NCI-H460 (cell line): ENCODE data around the gene HGFAC. TPM values are rescaled to one million over a fixed set of nuclear protein-coding genes. Genes with fewer than 3 reads are reported as not detected.

Experiments
- DNase-seq: peaks from one replicate; pipeline ENCODE4 v3.0.0-alpha.2; 2016; ENCODE audit warnings: low read depth; ENCODE audit errors: extremely low read depth
- total RNA-seq: library from RNA; depleted of rRNA; stranded (reverse); fragments of >200 nt; shearing (Covaris generic); gene quantifications from 2 replicates; pipeline ENCODE4 v1.2.3, GENCODE V29; 2014

The HGFAC gene
- total RNA-seq, 1 experiment from 2014 or later: not detected

DNA sequence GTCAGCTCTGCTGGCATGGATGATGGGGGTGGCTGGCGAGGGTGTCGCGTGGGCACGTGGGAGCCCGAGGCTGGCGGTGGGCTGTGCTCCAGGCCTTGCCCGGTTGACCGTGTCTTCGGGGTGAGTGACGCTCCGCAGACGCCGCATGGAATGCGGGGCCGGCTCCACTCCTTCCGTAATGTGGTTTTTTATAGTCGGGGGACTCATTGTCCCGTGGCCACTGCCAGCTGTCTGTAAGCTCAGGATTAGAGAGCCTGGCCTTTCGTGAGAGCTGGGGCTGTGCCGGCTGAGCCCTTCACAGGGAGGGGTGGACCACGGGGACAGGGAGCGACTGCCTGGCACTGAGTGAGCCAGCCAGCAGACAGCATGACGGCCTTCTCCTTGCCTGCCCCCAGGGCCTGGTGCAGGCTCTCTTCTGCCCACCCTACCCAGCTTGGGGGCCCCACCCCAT is 41.7 kb downstream of the HGFAC start:
- DNase-seq: no peak

DNA sequence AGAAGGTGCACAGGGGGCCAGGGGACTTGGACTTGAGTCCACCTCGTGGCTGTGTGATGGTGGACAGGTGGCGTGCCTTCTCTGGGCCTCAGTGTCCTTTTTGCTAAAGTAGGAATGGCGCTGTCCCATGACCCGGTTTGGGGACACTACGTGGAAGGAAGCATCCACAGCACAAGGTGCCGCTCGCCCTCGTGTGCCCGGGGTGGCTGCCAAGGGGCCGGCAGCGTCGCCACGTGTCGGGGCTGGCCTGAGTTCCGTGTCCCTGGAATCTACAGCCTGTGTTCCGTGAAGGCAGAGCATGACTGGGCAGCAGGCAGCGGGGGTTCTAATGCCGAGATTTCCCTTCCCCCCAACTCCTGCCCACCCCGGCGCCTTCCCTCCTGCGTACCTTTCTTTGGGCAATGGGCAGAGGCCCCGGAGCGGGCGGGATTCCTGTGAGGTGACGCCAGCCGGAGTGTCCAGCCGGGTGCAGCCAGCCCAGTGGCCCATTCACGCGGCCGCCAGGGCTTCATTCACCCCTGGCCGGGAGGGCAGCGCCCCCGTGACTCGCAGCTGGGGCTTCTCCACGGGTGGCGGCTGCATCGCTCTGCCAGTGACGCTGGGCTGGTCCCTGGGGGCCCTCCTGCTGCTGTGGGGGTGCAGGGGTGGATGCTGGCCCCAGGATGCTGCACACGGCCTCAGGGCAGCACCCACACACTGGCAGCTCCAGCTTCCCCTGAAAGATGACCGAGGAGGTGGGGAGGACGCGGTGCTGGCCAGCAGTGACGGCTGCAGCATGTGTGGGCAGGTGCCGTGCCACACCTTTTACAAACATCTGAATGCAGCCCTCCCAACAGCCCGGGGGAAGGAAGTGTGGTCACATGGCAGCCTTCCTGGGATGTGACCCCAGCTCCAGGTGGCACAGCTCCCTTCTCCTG is 42.5 kb downstream of the HGFAC start:
- peak; percentile 12 for DNase-seq

DNA sequence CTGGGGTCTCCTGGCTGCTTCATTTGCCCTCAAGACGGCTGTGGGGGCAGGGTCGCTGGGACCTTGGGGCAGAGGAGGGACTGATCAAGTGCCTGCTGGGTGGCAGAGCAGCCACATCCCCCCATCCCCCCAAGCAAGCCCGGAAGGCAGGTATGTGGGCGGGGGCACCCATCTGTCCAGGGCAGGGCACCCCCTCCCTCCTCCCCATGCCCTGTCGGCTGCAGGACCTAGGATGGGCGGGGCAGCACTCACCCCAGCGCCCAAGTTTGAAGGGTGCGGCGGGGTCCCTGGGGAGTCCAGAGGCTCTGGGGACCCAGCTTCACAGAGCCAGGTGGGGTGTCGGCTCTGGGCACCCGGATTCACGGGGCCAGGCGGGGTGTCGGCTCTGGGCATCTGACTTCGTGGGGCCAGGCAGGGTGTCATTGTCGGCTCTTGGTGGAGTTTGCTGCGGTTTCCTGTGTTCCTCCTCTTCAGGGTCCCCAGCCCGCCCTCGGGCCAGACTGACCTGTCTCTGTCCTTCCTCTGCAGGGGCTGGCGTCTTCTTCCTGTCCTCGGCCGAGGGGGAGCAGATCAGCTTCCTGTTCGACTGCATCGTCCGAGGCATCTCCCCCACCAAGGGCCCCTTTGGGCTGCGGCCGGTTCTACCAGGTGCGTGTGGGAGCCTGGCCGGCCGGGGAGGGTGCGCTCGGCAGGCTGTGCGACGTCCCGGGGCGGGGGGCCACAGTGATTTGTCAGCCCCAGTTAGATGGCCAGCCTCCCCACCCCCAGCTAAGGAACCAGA is 43.4 kb downstream of the HGFAC start:
- DNase-seq: no peak

DNA sequence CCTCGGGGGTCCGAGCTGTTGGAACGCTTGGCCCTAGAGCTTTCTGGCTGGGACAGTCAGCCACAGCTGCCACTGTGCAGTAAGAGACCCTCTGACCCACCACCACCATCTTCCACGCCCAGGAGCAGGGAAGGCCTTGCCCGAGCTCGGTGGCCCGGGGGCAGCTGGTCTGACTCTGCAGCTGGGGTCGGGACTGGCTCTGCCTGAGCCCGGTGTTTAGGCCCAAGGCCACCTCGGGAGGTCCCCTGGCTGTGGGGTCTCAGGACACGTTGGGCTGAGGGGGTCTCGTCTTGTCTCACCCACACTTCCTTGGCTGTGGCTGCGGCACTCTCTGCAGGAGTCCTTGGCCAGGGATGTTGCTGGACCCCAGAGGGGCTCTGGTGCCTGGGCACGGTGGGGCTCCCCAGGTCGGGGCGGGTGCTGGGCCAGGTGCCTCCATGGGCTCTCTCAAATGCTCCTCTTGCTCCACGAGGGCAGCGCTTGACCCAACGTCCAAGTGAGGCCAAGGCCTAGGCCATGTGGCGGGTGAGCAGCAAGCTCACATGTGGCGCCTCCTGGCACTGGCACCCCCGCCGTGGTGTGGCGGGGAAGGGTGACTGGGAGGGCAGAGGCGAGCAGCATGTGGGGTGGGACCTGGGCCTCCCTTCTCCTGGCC is 44.2 kb downstream of the HGFAC start:
- no peak for DNase-seq

DNA sequence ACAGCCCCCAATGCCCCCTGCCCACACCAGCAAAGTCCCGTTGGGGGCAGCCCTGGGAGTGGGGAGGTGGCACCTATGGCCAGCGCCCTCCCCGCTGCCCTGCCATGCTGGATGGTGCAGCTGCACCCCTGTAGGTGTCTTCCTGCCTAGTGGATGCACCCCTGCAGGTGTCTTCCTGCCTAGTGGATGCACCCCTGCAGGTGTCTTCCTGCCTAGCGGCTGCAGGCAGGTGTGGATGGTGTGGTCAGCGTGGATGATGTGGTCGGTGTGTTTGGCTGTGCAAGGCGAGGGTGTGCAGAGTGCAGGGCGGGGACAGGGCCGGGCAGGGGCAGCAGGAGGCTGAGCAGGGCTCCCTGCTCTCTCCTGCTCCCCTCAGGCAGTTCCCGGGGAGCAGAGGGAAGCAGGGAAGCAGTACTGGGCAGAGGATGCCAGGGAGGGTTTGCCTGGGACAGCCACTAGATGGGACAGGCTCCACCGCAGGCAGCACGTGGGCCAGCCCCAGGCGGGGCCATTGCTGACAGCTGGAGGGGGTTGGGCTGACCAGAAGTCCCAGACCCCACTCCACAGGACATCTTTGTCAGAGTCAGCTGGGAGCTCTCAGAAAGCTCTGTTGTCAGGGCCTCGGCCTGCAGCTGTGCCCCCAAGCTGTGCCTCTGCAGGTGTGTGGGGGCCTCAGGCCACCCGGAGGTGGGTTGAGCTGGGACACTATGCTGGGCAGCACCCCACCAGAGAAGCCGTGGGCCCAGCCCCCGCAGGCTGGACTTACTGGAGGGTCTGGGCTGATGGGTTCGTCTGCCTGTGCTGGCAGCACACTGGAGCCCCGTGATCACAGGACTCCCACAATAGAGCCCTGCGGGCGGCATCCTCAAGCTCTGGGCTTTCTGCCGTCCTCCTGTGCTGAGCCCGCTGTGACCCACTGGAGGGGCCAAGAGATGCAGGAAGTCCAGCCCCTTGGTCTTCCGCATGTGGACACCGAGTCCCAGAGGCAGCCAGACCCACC is 45.1 kb downstream of the HGFAC start:
- no peak for DNase-seq

DNA sequence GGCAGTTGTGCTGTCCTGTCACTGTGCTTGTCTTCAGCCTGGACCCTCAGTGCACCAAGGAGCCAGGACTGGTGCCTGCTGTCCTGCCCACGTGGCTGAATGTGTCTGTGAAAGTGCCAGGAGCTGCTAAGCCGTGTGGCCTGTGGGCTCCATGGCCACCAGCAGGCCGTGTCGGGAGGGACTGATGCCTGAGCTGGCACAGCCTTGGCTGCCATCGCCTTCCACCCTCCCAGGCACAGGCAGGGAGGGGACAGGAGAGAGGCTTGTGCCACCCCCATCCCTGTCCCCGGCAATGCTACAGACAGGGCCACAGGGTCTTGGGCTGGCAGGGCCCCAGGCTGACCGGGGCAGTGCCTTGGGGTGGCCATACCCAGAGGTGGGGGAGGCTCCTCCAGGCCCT is 46.1 kb downstream of the HGFAC start:
- DNase-seq: no peak

DNA sequence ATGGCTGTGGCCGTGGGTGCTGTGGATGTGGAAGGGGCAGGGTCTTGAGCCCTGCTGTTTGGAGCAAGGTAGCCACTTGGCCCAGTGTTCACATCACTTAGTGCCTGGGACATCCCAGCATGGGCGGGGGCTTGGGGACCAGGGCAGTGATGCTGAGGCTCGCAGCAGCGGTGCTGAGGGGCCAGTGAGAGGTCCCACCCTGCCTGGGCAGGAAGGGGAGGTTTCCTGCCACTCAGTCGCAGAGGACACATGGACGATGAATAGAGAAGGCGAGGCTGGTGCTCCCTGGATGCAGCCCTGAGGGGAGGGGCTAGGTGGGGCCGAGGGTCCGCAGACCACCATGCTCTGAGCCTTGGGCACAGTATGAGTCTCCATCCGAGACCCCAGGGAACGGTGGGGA is 47.1 kb downstream of the HGFAC start:
- no peak for DNase-seq

DNA sequence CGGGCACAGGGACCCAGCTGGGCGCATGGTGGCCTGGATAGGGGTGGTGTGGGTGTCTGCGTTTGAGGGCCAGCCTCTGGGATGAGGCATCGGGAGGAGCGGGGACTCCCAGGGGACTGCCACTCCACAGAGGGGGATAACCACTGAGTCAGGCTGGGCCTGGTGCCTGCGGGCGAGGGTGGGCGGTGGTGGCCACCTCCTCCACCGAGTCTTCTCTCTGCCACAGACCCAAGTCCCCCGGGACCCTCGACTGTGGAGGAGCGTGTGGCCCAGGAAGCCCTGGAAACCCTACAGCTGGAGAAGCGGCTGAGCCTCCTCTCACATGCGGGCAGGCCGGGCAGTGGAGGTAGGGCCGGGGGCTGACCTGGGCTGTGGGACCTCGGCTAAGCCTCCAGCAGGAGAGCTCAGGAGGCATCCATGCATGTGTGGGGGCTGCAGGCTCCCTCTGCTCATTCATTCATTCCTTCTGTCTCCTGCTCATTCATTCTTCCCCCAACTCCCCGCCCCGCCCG is 47.7 kb downstream of the HGFAC start:
- DNase-seq: no peak

DNA sequence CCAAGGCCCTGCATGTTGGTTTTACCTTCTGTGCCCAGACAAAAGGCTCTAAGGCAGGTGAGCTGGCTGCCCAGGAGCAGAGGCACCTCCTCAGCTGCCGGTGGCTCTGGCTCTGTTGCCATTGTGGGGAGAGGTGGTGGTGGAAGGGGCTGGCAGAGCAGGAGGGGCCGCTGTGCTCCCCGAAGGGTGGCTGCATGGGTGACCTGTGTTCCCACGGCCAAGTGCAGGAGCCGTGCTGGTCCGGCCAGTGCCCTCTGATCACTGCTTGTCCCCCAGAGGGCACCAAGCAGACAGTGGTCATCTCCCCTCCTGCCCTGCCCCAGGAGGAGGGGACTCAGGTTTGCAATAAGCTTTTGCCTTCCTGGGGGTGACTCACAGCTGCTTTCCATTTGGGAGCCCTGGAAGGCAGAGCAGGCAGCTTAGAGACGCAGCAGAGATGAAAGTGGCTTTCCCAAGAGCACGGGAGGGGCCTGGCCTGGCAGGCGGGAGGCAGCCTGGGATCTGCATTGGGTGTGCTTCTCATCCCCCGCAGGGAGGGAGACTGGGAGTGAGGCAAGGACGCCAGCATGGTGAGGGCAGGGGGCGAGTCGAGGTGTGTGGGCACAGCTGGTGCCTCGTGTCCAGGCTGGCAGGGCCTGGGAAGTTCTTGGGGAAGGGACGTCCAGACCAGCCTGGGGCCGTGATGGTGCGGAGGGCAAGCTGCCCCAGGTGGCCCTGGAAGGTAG is 50.1 kb downstream of the HGFAC start:
- DNase-seq: no peak

DNA sequence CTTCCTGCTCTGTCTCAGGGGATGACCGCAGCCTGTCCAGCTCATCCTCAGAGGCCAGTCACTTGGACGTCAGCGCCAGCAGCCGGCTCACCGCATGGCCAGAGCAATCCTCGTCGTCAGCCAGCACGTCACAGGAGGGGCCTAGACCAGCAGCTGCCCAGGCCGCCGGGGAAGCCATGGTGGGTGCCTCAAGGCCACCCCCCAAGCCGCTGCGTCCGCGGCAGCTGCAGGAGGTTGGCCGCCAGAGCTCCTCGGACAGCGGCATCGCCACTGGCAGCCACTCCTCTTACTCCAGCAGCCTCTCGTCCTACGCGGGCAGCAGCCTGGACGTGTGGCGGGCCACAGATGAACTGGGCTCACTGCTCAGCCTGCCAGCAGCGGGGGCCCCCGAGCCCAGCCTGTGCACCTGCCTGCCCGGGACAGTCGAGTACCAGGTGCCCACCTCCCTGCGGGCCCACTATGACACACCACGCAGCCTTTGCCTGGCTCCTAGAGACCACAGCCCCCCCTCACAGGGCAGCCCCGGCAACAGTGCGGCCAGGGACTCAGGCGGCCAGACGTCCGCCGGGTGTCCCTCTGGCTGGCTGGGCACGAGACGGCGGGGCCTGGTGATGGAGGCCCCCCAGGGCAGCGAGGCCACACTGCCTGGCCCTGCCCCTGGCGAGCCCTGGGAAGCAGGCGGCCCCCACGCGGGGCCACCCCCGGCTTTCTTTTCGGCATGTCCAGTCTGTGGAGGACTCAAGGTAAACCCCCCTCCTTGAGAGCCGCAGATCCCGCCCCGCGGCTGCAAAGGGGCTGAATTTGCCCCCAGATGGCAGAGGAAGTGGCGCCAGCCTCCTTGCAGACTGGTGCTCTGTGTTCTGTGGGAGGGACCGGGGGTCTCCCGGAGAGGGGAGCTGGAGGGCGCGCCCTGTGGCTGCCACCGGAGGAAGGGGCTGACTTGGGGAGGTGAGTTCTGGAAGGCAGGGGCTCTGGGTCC is 51.3 kb downstream of the HGFAC start:
- no peak for DNase-seq

DNA sequence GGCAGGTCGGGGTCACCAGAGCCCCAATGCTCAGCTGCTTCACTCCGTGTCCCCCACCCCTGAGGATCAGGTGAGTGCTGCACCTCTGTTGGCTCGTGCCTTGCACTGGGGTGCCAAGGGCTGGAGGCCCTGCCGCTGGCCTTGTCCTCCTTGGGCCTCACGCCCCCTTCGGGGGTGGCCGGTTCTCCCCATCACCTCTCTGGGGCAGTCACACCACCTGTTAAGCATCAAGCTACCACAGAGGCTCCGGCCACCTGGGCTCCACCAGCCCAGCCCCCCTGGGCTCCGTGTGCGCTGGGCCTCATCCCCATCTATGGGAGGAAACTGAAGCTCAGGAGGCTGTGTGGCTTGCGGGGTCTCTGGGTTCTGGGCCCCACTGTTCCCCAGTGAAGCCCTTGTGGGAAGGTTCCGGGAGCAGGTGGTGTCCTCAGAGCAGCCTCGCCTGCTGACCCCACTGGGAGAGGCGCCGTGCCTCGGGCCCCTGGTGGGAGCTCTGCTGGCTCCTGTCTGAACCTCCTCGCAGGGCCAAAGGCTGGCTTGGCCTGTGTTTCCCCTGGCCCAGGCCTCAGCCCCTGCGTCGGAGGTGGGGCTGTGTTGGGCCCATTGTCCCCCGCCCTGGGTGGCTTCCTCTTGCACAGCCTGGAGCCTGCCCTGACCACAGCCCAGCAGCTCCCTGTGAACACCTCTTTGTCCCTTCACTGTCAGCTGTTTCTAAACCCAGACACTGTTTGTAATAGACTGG is 52.1 kb downstream of the HGFAC start:
- DNase-seq: no peak

DNA sequence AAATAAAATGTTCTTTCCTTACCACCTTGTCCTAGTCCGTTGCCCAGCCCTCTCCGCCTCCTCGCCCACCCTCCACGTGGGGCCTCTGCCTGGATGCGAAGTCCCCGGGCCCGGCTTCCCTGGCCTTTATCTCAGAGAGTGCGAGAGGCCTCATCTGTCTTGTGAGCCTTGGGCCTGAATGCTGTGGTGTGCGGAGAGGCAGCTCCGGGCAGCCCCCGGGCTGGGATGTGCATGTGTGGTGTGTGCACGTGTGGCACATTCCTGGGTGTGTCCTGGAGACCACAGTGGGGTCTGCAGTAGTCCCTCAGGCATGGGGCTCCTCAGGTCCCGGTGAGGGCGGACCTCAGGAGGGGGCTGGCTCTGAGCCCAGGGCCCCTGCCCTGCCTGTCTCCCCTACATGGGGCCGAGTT is 52.7 kb downstream of the HGFAC start:
- DNase-seq: no peak

DNA sequence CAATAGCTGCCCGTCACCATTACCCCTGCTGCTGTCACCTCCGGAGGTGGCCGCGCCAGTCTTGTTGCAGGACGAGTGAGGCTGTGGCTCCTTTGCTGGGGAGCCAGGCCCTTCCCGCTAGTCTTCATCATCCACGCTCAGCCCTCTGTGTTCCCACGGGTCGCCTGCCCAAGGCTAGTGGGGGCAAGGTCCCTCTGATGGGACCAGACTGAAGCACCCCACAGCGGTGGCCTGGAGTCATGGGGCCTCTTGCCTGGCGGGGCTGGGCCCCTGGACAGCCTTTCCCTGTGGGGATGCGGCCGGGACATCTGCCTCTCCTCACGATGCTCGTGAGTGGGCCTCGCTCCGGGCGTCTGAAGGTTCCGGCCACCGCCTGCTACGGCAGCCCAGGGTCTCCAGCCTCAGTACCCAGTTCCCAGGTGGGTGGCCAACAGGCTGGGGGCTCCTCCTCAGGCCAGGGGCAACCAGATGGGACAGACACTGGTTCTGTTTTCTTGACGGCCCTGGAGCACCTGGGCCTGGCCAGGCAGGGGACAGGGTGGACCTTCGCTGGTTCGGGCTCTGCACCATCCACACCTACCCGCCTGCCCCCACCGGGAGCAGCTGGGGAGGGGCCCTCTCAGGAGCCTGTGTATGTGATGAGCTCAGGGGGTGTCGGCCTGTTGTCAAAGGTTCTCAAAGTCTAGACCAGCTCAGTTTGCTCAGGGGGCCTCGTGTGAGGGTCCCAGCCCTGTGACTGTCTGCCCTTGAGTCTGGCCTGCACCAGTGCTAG is 53.6 kb downstream of the HGFAC start:
- no peak for DNase-seq

DNA sequence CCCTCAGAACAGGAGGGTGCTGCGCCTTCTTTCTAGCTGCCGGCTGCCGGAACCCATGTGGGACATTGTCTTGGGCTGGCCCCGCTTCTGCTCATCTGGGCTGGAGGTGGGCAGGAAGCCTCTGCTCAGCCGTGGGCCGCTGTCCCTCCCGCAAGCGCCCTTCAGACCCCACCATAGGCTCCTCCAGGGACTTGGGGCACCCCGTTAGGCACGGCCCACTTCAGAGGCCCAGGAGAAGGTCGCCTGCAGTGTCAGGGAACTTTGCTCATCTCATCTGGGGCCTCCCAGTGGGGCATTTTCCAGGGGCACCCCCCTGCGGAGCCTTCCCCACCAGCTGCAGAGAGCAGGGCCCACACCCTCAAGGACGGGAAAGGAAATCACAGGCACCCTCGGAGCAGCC is 54.3 kb downstream of the HGFAC start:
- DNase-seq: no peak

DNA sequence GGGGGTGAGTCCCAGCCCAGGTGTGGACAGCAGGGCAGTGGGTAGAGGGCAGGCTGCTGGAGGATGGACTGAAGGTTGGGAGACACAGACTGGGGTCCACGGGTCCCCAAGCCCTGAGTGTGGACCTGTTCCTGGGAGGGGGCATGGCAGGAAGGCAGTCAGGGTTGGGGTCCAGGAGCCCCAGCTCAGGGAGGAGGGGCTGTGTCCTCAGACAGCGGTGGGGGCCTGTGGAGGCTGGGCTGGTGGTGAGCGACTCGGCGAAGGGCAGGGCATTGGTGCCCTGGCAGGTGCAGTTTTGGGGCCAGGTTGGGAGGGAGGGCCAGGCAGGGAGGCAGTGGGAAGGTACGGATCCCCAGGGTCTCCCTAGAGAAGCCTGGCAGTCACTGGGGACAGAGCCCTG is 55.3 kb downstream of the HGFAC start:
- no peak for DNase-seq
